ENCODE data around the gene NCK2. TPM values are rescaled to one million over a fixed set of nuclear protein-coding genes. Genes with fewer than 3 reads are reported as not detected.

Gene NCK2
- polyA plus RNA-seq, 1 of the 3 experiments (the other 2 are of a cell fraction), result 42.8 TPM

GRCh38 chr2:105935063-105935462 is 190.4 kb downstream of the NCK2 start:
- Histone ChIP-seq H4K20me1 (ENCODE audit: insufficient read depth) (no peaks in the 10 kb centered on the region), H3K36me3 (replicated peaks in 1 of 2; ENCODE audit: control insufficient read depth in 1 of 2, insufficient read depth in 2 of 2, low read length in 1 of 2) (no peaks in the 10 kb centered on the region), H3K4me2 (no peak overlapping the region), H3K9ac (no peak overlapping the region), H3K27me3 (ENCODE audit: insufficient read depth) (no peaks in the 10 kb centered on the region), H2AFZ (ENCODE audit: low read depth) (no peak overlapping the region), H3K9me3 (no peaks in the 10 kb centered on the region), H3K9me2 (no peaks in the 10 kb centered on the region), H3K4me1 (ENCODE audit: control insufficient read depth in 1 of 2, insufficient read depth in 2 of 2, low read depth in 1 of 2, low read length in 1 of 2) (peaks cover 0 to 5% of the 10 kb centered on the region in 2 experiments; a peak in 1 of 4 replicates), H3K4me3 (ENCODE audit: low read depth in 2 of 2, low read length in 1 of 2) (no peak overlapping the region), H3K79me2 (ENCODE audit: insufficient read depth) (no peaks in the 10 kb centered on the region), H3K27ac (ENCODE audit: low read depth in 2 of 2, low read length in 1 of 2) (no peak overlapping the region), H3F3A (replicated peaks; ENCODE audit: insufficient read depth) (no peaks in the 10 kb centered on the region)
- no peak for DNase-seq
- CTCF ChIA-PET, result no interaction called here
- WGBS (ENCODE audit: low lambda C conversion rate), result 33% methylated on average over 3 of the region's 3 CpGs
- POLR2A ChIA-PET, result no interaction called here
- TF ChIP-seq NRF1 (IDR thresholded peaks at IDR 0.05; ENCODE audit: low read depth, low read length), result no peak
- TF ChIP-seq YY1 (IDR thresholded peaks at IDR 0.05; ENCODE audit: low read depth), result no peak
- TF ChIP-seq MEF2A (IDR thresholded peaks at IDR 0.05; ENCODE audit: borderline replicate concordance, low read depth), result no peak
- no peak for TF ChIP-seq POLR2AphosphoS5 (IDR thresholded peaks at IDR 0.05; ENCODE audit: low read depth, low read length)
- no peak for TF ChIP-seq PBX3 (IDR thresholded peaks at IDR 0.05)
- TF ChIP-seq NFIC (IDR thresholded peaks at IDR 0.05; ENCODE audit: borderline replicate concordance), result no peak
- TF ChIP-seq MAX (IDR thresholded peaks at IDR 0.05; ENCODE audit: low read depth), result no peak
- TF ChIP-seq EZH2phosphoT487 (IDR thresholded peaks at IDR 0.05; ENCODE audit: borderline replicate concordance, low read depth), result no peak
- TF ChIP-seq REST (IDR thresholded peaks at IDR 0.05; ENCODE audit: low read depth, low read length), result no peak
- no peak for TF ChIP-seq RAD21 (IDR thresholded peaks at IDR 0.05; ENCODE audit: low read length)
- TF ChIP-seq SMC3 (IDR thresholded peaks at IDR 0.05; ENCODE audit: low read depth, low read length), result no peak
- TF ChIP-seq TEAD4 (IDR thresholded peaks at IDR 0.05; ENCODE audit: borderline replicate concordance, insufficient read depth), result no peak
- no peak for TF ChIP-seq CTCF (IDR thresholded peaks at IDR 0.05)
- TF ChIP-seq MXI1 (IDR thresholded peaks at IDR 0.05; ENCODE audit: low read depth, low read length), result no peak
- no peak for TF ChIP-seq RFX5 (IDR thresholded peaks at IDR 0.05; ENCODE audit: low read length)

Data from SK-N-SH (cell line).